D341Med (cell line): ENCODE results near the gene SLC38A5.

Experiments used
- DNase-seq: peaks from one replicate; pipeline ENCODE4 v3.0.0; 2012; ENCODE audit warnings: low spot score

SLC38A5 gene

DNA sequence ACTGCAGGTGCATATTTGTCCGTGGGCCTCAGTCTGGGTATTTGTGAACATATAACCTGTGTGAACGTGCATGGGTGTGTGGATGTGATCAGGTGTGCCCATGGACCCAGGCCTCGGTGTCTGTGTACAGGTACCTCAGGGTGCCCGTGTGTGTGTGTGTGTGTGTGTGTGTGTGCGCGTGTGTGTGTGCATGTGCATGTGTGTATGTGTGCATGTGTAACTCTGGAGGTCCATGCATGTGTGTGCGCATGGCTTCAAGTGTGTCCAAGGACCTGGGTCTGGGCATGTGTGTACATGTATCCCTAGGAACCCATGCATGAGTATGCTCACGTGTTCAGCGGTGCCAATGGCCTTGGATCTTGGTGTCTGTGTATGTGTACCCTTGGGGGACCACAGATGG is 21.7 kb upstream of the SLC38A5 start:
- no peak for DNase-seq

DNA sequence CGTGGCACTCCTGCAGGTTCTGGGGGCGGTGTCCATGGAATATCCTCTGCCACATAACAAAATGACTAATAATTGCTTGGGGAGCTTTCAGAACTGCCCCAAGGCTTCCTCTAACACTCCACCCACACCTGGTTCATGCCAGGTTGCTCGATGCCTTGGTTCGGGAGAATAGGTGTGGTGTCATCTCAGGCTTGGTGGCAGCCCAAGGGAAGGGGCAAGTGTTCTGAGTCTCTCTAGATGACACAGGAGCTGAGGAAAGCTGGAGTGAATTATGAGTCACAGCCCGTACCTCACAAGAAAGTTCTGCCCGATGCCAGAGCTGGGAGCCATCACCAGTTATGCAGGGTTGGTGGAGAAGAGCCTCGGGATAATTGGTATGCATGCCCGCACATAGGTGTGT is 20.6 kb upstream of the SLC38A5 start:
- no peak for DNase-seq

DNA sequence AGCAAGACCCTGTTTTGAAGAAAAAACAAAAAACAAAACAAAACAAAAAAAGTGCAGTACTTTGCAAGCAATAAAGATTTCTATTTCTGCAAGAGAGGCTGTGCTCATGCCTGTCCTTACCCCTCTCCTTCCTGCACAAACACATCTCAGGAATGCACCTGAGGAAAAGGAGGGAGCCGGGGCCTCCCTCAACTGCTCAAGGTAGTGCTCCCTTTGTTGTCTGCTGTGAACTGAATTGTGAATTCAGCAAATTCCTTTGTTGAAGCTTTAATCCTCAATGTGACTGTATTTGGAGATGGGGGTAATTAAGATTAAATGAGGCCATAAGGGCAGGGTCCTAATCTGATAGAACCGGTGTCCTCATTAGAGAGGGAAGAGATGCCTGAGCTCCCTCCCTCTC is 19.8 kb upstream of the SLC38A5 start:
- DNase-seq: no peak

DNA sequence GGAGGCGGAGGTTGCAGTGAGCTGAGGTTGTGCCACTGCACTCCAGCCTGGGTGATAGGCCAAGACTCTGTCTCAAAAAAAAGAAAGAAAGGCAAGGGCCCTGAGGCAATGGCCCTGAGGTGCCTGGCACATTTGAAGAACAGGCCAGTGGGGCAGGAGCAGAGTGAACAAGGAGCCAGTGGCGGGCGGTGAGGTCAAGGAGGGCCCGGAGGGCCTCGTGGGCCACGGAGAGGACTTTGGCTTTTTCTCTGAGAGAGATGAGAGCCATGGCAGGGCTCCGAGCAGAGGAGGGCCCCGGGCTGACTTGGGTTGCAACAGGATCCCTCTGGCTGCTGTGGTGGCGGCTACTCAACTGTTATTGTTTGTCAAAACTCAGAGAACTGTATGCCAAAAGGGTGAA is 19.2 kb upstream of the SLC38A5 start:
- DNase-seq: no peak

DNA sequence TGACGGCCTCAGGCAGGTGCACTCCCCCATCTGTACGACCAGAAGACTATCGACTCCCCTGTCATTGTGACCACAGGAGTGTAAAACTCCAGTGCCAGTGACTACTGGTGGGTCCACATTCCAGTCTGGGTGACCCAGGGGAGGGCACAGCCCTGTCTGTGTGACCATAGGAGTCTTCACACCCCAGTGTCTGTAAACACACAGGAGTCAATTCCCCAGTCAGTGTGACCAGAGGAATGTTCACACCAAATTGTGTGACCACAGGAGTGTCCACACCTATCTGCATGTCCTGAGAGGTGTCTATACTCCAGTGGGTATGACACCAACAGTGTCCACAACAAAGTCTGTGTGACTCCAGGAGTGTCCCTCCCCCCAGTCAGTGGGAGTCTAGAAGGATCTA is 18.0 kb upstream of the SLC38A5 start:
- no peak for DNase-seq

DNA sequence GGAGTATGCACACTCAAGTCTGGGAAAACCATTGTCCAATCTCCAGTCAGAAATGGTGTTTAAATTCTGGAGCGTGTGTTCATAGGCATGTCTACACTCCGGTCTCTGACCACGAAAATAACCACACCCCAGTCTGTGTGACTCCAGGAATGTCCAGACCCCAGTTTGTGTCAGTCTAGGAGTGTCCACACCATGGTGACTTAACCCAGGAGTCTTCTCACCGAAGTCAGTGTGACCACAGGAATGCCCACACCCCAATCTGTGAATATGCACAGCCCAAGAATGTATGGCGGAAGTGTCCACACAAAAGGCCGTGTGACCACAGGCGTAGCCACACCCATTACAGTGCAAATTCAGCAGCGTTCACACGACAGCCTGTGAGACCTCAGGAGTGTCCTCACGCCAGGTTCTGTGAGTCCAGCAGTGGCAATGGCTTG is 17.3 kb upstream of the SLC38A5 start:
- DNase-seq: no peak

DNA sequence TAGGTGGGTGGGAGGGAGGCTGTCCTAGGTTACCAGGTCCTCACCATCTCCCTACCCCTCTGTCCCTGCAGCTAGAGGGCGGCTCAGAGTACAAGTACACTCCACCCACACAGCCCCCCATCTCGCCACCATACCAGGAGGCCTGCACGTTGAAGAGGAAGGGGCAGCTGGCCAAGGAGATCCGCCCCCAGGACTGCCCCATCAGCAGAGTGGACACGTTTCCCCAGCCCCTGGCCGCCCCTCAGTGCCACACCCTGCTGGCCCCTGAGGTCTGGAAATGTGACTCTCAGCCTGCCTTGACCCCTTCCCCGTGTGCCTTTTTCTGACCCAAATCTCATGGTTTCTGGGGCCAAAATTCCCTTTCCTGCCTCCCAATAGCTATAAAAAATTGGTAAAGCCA is 12.5 kb upstream of the SLC38A5 start:
- DNase-seq: no peak

DNA sequence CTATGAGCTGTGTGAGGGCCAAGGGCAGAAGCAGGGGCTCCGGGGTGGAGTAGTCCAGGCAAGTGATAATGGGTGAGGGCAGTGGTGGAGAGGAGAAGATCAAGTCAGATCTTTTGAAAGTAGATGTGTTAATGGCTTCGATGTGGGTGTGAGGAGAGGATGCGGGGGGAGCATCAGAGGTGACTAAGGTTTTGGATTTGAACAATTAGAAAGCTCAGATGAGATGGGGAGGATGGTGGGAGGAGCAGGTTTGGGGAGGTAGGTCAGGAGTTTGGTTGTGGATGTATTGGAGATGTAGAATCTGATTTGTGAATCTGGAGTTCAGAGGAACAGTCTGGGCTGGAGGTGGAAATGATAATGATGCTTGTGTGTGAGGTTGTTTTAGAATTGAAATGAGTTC is 10.5 kb upstream of the SLC38A5 start:
- DNase-seq: no peak

DNA sequence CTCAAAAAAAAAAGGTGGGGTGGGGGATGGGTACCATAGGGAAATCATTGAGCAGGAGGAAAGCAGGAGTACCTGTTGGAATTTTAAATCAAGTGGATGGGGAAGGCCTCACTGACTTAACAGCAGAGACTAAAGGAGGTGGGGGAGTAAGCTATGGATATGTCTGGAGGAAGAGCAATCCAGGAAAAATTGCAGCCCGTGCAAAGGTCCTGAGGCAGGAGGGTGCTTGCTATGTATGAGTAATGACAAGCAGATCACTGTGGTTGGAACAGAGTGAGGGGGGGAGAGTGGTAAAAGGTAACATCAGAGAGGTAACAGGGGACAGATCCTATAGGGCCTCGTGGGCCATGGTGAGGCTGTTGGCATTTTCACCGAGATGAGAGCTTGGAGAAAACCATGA is 10.1 kb upstream of the SLC38A5 start:
- no peak for DNase-seq

DNA sequence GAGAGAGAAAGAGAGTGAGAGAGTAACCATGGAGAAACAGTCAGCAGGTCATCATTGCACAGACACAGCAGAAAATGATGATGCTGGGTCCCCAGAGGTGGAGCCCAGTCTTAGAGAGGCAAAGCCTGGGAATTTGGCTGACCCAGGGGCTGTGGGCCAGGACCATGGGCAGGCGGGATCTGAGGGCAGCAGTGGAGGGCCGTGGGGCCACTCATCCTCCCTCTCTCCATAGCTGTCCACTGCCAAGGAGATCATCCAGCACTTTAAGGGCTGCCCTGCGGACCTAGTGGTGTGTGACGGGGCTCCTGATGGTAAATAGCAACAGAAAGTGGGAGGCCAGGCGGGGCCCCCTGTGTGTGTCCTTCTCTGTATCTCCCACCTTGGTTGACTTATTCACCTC is 8.7 kb upstream of the SLC38A5 start:
- no peak for DNase-seq

DNA sequence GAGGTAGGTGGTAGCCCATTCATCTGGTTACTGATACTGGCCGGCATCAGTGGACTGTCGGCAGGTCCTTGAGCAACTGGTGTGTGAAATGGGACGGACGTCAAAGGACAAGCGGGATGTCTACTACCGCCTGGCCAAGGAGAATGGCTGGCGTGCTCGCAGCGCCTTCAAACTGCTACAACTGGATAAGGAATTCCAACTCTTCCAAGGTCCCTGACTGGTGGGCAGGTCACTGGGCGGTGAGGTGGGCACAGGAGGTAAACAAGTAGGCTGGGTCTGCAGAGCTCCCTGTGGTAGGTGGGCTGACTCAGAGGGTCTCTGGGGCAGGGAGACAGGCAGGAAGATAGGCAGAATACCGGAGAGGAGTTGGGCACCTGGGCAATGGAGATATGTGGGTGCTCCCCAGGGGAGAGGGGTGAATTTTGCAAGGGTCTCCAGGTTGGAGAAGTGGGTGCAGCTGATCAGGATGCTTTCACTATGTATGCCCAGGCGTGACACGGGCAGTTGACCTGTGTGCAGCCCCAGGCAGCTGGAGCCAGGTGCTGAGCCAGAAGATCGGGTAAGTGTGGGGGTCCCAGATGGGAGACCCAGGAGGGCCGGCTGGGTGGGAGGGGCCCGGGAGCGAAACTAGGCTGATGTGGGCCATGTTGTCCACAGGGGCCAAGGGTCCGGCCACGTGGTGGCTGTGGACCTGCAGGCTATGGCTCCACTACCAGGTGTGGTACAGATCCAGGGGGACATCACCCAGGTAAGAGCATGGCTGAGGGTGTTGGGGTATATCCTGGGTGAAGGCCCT is 8.1 kb upstream of the SLC38A5 start:
- no peak for DNase-seq

DNA sequence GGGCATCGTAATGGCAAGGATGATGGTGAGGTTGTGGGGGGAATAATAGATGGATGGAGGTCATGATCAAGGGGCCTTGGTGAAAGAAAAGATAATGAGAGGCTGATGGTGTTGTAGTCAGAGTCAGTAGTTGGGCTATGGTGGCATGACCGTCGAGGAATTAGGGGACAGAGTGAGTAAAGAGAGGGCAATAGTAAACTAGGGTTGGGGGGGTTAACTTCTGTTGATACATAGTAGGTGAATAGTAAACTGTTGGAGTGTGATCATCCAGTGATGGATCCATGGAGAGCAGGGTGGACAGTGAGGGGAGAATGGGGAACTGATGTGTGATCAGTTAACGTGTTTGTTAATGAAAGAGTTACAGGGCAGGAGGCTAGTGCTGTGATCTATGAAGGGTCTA is 6.9 kb upstream of the SLC38A5 start:
- DNase-seq: no peak

DNA sequence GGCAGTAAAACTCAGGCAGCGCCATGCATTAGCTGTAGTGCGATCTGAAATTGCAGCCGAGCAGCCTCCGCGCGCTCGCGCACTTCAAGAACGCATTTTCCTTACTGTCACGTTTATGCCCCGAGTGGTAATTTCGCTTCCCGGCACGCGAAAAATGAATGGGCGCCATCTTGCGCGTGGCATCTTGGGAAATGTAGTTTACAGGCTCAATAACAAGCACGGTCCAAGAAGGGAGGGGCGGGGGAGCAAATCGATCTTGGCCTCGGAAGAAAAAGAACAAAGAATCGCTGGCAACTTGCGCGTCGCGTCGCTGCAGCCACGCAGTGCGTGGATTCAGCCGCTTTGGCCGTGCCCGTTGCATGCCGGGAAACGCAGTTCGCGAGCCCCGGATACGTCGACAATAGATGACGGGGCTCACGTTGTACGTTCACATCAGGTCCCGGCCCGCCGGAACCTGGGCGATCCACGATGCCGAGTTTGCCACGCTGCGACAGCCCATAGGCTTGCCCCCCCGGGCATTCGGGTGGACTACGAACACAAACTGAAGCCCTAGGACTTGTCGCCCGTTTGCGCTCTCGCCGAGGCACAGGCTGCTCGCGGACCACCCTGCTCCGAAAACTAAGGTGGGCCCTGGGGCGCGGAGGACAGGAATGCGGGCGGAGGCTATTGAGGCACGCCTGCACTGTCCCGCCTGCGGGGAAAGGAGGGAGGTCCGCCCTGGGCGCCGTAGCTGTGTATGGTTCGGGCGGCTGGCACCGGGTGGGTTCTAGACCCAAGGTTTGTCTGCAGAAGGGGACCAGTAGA is 5.9 kb upstream of the SLC38A5 start, which contains the start of gene FTSJ1:
FTSJ1 (plus strand) TSS at position 426 of the 804 bp plus-strand sequence. CDS start 1,849 bp downstream, outside the sequence.
- peak; percentile 82 for DNase-seq

DNA sequence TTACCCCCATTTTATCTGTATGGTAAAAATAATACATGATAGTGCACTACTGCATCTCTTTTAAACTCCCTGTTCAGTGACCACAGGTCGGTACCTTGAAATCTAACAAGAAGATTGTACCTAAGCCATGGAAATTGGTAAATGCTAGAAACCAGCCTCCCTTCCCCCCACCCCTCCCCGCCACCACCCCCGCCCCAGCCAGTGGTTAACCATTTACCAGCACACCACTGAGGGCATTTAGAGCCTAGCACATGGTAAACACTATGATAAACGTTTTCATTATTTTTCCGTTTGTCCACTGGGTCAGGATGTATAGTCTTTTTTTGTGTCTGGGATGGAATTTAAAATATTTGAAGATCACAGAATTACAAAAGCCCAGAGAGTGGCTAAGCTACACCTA is 5.2 kb upstream of the SLC38A5 start:
- DNase-seq: no peak

DNA sequence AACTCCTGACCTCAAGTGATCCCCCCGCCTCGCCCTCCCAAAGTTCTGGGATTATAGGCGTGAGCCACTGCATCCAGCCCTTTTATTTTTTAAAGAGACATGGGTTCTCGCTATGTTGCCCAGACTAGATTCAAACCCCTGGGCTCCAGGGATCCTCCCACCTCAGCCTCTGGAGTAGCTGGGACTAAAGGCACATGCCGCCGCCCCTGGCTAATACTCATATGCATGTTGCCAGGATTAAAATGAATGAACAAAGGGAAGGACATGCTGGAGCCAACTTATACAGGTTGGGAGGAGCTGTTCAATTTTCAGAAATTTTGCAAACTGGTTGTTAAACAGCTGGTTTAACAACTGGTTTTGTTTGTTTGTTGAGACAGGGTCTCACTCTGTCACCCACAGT is 4.5 kb upstream of the SLC38A5 start:
- DNase-seq: no peak

DNA sequence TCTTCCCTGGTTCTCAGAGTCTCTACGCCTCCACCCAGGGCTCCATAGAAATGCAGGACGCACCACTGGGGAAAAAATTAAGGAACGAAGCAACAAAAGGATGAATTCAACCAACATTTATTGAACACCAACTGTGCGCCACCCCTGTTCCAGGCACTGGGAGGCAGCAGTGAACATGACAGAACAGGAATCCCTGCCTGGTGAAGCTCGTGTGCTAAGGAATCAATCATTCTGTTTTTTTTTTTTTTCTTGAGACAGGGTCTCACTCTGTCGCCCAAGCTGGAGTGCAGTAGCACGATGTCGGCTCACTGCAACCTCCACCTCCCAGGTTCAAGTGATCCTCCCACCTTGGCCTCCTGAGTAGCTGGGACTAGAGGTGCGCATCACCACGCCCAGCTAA is 4.1 kb upstream of the SLC38A5 start:
- DNase-seq: no peak

DNA sequence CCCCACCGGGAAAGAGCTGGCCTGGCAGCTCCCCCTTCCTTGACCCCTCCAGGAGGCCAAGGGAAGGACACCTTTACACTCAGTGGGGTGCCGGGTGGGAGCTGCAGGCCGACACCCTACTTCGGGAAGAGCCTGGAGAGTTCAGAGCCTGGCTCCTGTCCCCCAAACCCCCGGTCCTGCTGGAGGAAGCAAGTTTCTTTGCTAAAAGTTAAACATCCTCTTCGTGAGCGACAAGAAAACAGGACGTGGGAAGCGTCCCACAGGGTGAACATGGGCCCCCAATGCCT is 3.6 kb upstream of the SLC38A5 start:
- no peak for DNase-seq

DNA sequence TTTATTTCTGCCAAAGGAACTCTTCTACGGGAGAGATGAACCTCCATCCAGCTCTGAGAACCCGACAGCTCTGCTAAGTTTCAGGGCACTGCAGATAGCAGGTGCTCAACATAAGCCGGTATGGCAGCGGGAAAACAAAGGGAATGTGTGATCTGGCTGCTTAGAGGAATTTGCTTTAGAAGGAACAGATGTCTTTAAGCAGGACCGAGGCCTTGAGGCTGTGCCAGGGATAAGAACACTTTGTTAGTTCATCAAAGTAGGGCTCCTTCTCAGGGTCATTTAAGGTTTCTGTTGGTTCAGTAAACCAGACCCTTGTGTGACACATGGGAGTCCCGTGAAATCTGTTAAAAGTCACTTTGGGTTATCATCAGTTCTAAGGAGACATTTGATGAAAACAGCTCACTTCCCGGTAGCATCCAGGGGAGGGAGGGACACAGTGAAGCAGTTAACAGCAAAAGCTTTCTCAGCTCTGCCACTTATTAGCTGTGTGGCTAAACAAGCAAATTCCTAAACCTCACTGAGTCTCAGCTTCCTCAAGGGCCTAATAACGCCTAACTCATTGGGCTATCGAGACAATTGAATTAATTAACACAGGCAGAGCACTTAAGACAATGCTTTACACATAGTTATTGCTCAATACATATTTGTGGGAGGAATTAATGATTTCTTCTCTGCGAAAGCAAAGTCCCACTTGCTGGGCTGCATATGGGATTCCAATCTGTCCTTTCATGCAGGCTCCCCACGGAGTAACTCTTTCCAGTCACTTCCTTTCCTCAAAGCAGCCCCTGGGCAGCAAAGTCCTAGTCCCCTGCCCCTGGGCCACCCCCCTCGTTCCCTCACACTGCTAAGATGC is 3.0 kb upstream of the SLC38A5 start:
- DNase-seq: peak; percentile 42

DNA sequence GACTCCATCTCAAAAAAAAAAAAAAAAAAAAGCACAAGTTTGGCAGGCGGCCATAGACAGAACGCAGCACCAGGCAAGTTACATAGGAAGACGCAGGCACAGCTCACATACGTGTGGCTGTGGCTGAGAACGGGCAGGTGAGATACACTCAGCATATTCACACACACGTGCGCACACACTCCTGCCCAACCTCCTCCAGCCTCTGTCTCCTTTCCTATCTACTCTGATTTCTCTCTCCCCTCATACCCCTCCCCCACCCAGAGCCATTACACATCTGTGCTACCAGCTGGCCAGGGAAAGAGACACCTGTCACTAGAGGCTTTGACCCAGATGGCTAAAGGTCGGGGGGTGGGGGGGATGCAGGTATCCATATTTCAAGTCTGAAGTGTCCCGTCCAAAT is 2.2 kb upstream of the SLC38A5 start:
- no peak for DNase-seq

DNA sequence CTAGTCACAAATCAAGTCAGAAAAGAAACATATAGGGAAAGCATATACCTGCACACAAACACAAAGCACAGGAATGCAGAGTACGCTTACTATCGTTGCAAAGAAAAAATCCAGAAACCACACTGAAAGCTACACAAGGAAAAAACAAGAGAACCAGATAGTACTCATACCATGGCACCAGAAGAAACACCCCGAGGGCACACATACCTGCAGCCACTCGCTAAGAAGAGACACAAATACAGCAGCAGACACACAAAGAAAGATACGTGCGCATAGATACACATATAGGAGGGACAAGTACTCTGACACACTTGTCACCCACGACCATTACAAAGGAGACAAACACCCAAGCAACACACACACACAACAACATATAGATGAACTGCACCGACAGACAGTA is 1.4 kb upstream of the SLC38A5 start:
- DNase-seq: no peak

DNA sequence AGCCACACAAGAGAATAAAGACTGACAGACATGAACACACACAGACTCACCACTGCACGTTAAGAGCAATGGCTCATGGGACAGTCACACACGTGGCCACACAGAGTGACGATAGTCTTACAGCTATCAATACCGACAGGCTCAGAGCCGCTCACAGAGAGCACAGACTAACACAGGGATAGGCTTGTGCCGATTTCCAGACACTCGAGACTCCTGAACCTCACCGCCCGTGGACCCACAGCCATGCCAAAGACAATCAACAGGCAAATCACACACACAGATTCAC is 716 bp upstream of the SLC38A5 start:
- peak; percentile 12 for DNase-seq

DNA sequence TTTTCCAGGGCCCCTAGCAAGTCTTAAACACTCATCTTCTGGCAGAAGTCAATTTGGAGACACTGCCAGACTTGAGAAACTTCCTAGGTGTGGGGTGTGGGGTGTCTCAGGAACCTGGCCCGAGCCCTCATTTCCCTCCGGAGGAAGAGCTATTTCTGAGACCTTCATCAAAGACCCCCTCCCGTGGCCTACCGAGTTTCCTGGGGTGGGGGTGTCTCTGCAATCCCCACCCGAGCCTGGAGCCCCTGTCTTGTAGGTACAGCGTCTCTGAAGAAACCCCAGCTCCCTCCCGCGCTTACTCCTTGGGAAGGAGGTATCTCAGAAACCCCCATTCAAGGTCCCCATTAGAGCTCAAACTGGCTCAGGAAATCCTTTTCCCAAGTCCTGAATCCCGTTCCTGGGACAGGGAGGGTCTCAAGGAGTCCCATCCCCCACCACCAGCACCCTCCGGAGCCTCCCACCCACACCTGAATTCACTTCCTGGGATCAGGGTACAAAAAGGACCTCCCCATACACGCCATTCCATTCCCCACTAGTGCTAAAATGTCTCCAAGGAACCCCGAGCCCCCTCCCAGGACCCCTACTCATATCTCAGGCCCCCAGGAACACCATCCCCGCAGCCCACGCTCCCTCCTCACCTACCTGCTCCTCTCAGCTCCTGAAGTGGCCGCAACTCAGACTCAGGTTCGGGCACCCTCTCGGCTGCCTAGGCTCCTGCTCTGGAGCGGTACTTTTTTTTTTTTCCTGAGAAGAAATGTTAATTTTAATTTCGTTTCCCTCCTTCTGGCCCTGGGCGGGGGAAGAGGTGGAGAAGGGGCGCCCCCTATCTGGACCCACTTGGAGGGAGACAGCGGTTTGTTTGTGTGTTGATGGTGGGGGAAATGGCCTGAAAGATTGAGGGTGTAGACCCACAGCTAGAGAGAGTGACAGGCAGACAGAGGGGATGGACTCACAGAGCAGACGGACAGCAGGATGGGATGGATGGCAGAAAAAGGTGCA is 1.1 kb downstream of the SLC38A5 start:
- DNase-seq: peak; percentile 37
